Spleen (tissue), 7 donors: ENCODE data around the gene MECP2.

Source experiments
- POLR2AphosphoS5 ChIP-seq, 3 donors: sonication (generic); formaldehyde crosslinking; IDR thresholded peaks; one replicate each; pipeline ENCODE4 v1.5.1; 2017; ENCODE audit warnings: antibody characterized with exemption in 3 of 3
- TF ChIP-seq, protein P1 (sequence below), 11 experiments: fragments of 200-600 bp in 7 of 11; fragments of 450-650 bp in 4 of 11; sonication (generic) in 4 of 11; IDR thresholded peaks in 8 of 11; conservative IDR thresholded peaks in 3 of 11; 1 replicate in 7 of 11; 2 replicates in 4 of 11; pipeline versions ENCODE4 v1.4.0 to v1.8.0; 2016 to 2021; ENCODE audit warnings: antibody characterized with exemption in 11 of 11, inconsistent platforms in 4 of 11, mild to moderate bottlenecking in 1 of 11
- donor health status: DM: no; HTN: no; CAD: no; lungs with moderate emphysema.
- donor health status: DM: no; HTN: no; CAD: no.
- donor health status: DM: no; HTN: no; CAD: no.

- TF ChIP-seq, protein P1, sequence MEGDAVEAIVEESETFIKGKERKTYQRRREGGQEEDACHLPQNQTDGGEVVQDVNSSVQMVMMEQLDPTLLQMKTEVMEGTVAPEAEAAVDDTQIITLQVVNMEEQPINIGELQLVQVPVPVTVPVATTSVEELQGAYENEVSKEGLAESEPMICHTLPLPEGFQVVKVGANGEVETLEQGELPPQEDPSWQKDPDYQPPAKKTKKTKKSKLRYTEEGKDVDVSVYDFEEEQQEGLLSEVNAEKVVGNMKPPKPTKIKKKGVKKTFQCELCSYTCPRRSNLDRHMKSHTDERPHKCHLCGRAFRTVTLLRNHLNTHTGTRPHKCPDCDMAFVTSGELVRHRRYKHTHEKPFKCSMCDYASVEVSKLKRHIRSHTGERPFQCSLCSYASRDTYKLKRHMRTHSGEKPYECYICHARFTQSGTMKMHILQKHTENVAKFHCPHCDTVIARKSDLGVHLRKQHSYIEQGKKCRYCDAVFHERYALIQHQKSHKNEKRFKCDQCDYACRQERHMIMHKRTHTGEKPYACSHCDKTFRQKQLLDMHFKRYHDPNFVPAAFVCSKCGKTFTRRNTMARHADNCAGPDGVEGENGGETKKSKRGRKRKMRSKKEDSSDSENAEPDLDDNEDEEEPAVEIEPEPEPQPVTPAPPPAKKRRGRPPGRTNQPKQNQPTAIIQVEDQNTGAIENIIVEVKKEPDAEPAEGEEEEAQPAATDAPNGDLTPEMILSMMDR (IDR thresholded peaks at IDR 0.05 in 8 of 11, conservative IDR thresholded peaks at IDR 0.05 in 3 of 11) = no peak
- no peak for TF ChIP-seq POLR2AphosphoS5 (IDR thresholded peaks at IDR 0.05)
Measured at GRCh38 chrX:154040863-154041262, 56.7 kb downstream of the MECP2 start.
